CD8-positive, alpha-beta memory T cell (primary cell): ENCODE data around the gene RUFY4. TPM values are rescaled to one million over a fixed set of nuclear protein-coding genes. Genes with fewer than 3 reads are reported as not detected.

Source experiments
- CTCF ChIA-PET: fragments of 350-600 bp; sonication (Branson Sonifier 250); formaldehyde crosslinking; loops from one replicate; lab custom pipeline; 2021; ENCODE audit warnings: antibody characterized with exemption; lab: Charles Lee
- POLR2A ChIA-PET: fragments of 350-600 bp; sonication (Branson Sonifier 250); formaldehyde crosslinking; loops from one replicate; lab custom pipeline; 2021; ENCODE audit warnings: antibody characterized with exemption; lab: Charles Lee
- DNase-seq, 5 donors: peaks; one replicate each; pipeline versions ENCODE4 v3.0.0 to v3.0.0-alpha.2; 2020 to 2022; ENCODE audit warnings: mixed read lengths in 1 of 5
- H3K27ac ChIP-seq: one replicate; pipeline ENCODE4 v1.7.0; 2013; ENCODE audit warnings: low read depth, mild to moderate bottlenecking, low read length, moderate library complexity
- H3K27me3 ChIP-seq: 2 replicates; pipeline ENCODE4 v1.7.0; 2013; ENCODE audit warnings: low read length, mild to moderate bottlenecking; ENCODE audit not compliant: insufficient read depth, poor library complexity, severe bottlenecking
- H3K36me3 ChIP-seq: 2 replicates; pipeline ENCODE4 v1.7.0; 2013; ENCODE audit warnings: mild to moderate bottlenecking, low read length, moderate library complexity; ENCODE audit not compliant: insufficient read depth
- H3K4me1 ChIP-seq: 2 replicates; pipeline ENCODE4 v1.7.0; 2013; ENCODE audit warnings: mild to moderate bottlenecking, low read length, moderate library complexity; ENCODE audit not compliant: insufficient read depth
- H3K4me3 ChIP-seq: 2 replicates; pipeline ENCODE4 v1.7.0; 2013; ENCODE audit warnings: mild to moderate bottlenecking, low read length
- H3K9me3 ChIP-seq: 2 replicates; pipeline ENCODE4 v1.7.0; 2013; ENCODE audit warnings: mild to moderate bottlenecking, low read length
- H3K27ac Mint-ChIP-seq, 8 donors: one replicate each; pipeline ENCODE4 v1.8.0; 2020 to 2021; ENCODE audit warnings: mixed read lengths in 8 of 8, mild to moderate bottlenecking in 6 of 8, inconsistent platforms in 3 of 8, moderate library complexity in 3 of 8
- H3K27me3 Mint-ChIP-seq, 2 donors: one replicate each; pipeline ENCODE4 v1.8.0; 2020 to 2021; ENCODE audit warnings: mixed read lengths in 2 of 2, mild to moderate bottlenecking in 1 of 2, moderate library complexity in 1 of 2
- H3K36me3 Mint-ChIP-seq, 3 donors: one replicate each; pipeline ENCODE4 v1.8.0; 2020 to 2021; ENCODE audit warnings: mixed read lengths in 3 of 3, inconsistent platforms in 1 of 3, mild to moderate bottlenecking in 1 of 3
- H3K4me1 Mint-ChIP-seq, 3 donors: one replicate each; pipeline ENCODE4 v1.8.0; 2020 to 2021; ENCODE audit warnings: mixed read lengths in 3 of 3, inconsistent platforms in 1 of 3, mild to moderate bottlenecking in 1 of 3
- H3K4me3 Mint-ChIP-seq, 7 donors: one replicate each; pipeline ENCODE4 v1.8.0; 2020 to 2021; ENCODE audit warnings: mixed read lengths in 7 of 7, mild to moderate bottlenecking in 6 of 7, moderate library complexity in 4 of 7, inconsistent platforms in 2 of 7
- H3K9me3 Mint-ChIP-seq, 5 donors: one replicate each; pipeline ENCODE4 v1.8.0; 2020 to 2022; ENCODE audit warnings: mixed read lengths in 5 of 5, mild to moderate bottlenecking in 3 of 5, moderate library complexity in 2 of 5, inconsistent platforms in 1 of 5
- polyA plus RNA-seq: library from polyadenylated mRNA; unstranded; fragments of 300-500 nt; fragmentation: Illumina TruSeq; gene quantifications from one replicate; pipeline ENCODE4 v1.2.3, GENCODE V29; 2021
- total RNA-seq, 2 experiments: library from RNA; stranded (reverse); gene quantifications; one replicate each; pipeline ENCODE4 v1.2.3, GENCODE V29; 2021

RUFY4 gene
- total and polyA plus RNA-seq, 3 experiments from 2014 or later: not detected

DNA sequence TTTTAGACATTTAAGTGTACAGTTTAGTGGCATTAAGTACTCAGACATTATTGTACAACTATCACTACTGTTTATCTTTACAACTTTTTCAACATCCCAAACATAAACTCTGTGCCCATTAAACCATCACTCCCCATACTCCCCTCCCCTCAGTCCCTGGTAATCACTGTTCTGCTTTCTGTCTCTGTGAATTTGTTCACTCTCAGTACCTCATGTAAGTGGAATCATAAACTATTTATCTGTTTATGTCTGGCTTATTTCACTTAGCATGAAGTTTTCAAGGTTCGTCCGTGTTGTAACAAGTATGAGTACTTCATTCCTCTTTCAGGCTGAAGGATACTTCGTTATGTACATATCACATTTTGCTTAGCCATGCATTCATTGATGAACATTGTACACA is 9.8 kb upstream of the RUFY4 start:
- Histone ChIP-seq H3K27me3 (no peaks in the 10 kb centered on the region), H3K4me3 (no peak overlapping the region), H3K27ac (no peak overlapping the region), H3K4me1 (no peaks in the 10 kb centered on the region), H3K9me3 (no peaks in the 10 kb centered on the region), H3K36me3 (no peaks in the 10 kb centered on the region)
- DNase-seq: no peak
- POLR2A ChIA-PET: no interaction called here
- Mint-ChIP-seq H3K27me3 (peaks cover 11 to 45% of the 10 kb centered on the region in 2 donors), H3K36me3 (no peaks in the 10 kb centered on the region), H3K4me1 (no peaks in the 10 kb centered on the region), H3K27ac (no peak overlapping the region), H3K4me3 (no peak overlapping the region), H3K9me3 (no peaks in the 10 kb centered on the region)
- CTCF ChIA-PET: interaction anchor here (2.0 kb wide), 1 partner anchor 10 kb away, joined by 6 read pairs; the partner anchor contains the start of gene RUFY4

DNA sequence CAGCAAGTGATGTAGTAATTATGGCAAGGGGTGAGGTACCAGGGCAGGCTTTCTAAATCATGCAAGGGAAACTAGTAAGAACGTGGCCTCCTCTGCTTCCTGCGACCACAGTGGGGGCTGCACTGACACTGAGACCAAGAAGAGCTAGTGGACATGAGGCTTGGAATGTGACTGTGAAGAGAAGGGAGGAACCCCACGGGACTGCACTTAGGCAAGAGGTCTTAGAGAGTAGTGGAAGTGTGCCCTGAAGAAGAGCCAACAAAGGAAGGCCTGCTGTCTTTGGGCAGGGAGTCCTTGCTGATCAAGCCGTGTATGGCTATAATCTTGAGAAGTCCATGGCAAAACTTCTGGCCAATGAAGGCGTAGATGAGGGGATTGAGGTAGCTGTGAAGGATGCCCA is 8.9 kb upstream of the RUFY4 start:
- Histone ChIP-seq H3K27me3 (no peaks in the 10 kb centered on the region), H3K4me1 (no peaks in the 10 kb centered on the region), H3K4me3 (no peak overlapping the region), H3K36me3 (no peaks in the 10 kb centered on the region), H3K9me3 (no peaks in the 10 kb centered on the region), H3K27ac (no peak overlapping the region)
- ChIA-PET POLR2A (no interaction called here), CTCF (interaction anchor here (2.0 kb wide), 1 partner anchor 9 kb away, joined by 6 read pairs; the partner anchor contains the start of gene RUFY4)
- H3K4me3 Mint-ChIP-seq: no peak overlapping the region
- peaks cover 11 to 48% of the 10 kb centered on the region in 2 donors for H3K27me3 Mint-ChIP-seq
- no peak overlapping the region for H3K27ac Mint-ChIP-seq
- no peaks in the 10 kb centered on the region for H3K36me3 Mint-ChIP-seq
- H3K9me3 Mint-ChIP-seq: no peaks in the 10 kb centered on the region
- no peak for DNase-seq
- H3K4me1 Mint-ChIP-seq: no peaks in the 10 kb centered on the region

DNA sequence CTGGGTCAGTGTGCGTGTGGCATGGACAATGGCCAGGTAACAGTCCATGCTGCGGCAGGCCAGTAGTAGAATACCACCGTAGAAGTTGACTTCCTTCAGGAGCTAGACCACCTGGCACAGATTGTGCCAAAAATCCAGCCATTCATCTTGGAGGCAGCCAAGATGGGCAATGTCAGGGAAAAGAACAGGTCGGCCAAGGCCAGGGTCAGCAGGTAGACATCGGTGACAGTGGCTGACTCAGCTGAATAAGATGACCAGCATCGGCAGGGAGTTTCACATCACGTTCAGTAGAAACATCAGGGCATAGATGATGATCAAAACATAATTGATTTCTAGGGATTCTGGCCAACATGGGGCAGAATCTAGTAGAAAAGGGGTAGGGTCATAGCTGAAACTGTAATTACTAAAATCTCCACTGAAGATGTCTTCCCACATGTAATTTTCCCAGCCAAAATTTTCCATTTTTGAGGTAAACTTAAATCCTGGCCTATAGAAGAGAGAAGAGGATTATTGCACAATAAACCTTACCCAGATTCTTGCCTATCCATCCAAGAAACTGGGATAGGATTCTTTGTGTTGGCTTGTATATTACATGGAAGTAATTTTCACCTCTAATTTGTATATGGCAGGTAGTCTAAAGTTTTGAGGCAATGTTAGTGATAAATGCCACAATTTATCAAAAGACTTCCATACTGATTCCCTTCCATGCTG is 7.9 kb upstream of the RUFY4 start:
- ChIA-PET POLR2A (no interaction called here), CTCF (no interaction called here)
- no peaks in the 10 kb centered on the region for H3K36me3 ChIP-seq
- H3K4me3 ChIP-seq: no peak overlapping the region
- H3K27ac Mint-ChIP-seq: no peak overlapping the region
- H3K4me1 Mint-ChIP-seq: no peaks in the 10 kb centered on the region
- no peaks in the 10 kb centered on the region for H3K36me3 Mint-ChIP-seq
- no peak for DNase-seq
- no peaks in the 10 kb centered on the region for H3K27me3 ChIP-seq
- no peak overlapping the region for H3K4me3 Mint-ChIP-seq
- peaks cover 7 to 43% of the 10 kb centered on the region in 2 donors for H3K27me3 Mint-ChIP-seq
- no peak overlapping the region for H3K27ac ChIP-seq
- H3K9me3 Mint-ChIP-seq: no peaks in the 10 kb centered on the region
- no peaks in the 10 kb centered on the region for H3K9me3 ChIP-seq
- no peaks in the 10 kb centered on the region for H3K4me1 ChIP-seq

DNA sequence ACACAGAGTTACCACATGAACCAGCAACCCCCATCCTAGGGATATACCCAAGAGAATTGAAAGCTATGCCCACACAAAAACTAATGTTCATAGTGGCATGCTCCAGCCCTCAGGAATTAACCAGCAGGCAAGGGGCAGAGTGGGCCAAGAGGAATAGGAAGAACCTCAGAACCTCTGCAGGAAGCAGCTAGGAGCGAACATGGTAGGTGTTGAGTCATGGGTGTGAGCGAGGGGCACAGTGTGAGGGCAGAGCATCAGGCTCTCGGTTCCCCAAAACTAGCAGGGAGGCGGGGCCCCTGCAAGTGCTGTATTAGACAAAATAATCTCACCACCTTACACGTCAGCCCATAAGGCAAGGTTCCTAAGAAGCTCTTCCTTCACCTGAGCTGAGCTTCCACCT is 5.6 kb upstream of the RUFY4 start:
- Mint-ChIP-seq H3K27ac (no peak overlapping the region), H3K4me3 (no peak overlapping the region), H3K9me3 (no peaks in the 10 kb centered on the region), H3K36me3 (no peaks in the 10 kb centered on the region), H3K27me3 (peaks cover 13 to 46% of the 10 kb centered on the region in 2 donors), H3K4me1 (peaks cover 0 to 4% (median under 1%) of the 10 kb centered on the region in 3 donors)
- CTCF ChIA-PET: interaction anchor here (1.5 kb wide), 1 partner anchor 11 kb away, joined by 3 read pairs; no protein-coding TSS in a partner anchor
- no peaks in the 10 kb centered on the region for H3K36me3 ChIP-seq
- DNase-seq: no peak
- POLR2A ChIA-PET: no interaction called here
- no peak overlapping the region for H3K27ac ChIP-seq
- peaks cover 2% of the 10 kb centered on the region for H3K4me1 ChIP-seq
- H3K27me3 ChIP-seq: peaks cover 2% of the 10 kb centered on the region
- no peak overlapping the region for H3K4me3 ChIP-seq
- no peaks in the 10 kb centered on the region for H3K9me3 ChIP-seq

- Histone ChIP-seq H3K4me1 (peaks cover 5% of the 10 kb centered on the region), H3K9me3 (no peaks in the 10 kb centered on the region), H3K27ac (no peak overlapping the region), H3K4me3 (no peak overlapping the region), H3K36me3 (no peaks in the 10 kb centered on the region), H3K27me3 (peaks cover 4% of the 10 kb centered on the region)
- Mint-ChIP-seq H3K36me3 (no peaks in the 10 kb centered on the region), H3K9me3 (no peaks in the 10 kb centered on the region), H3K27me3 (peaks cover 15 to 45% of the 10 kb centered on the region in 2 donors), H3K4me3 (no peak overlapping the region), H3K4me1 (peaks cover 3 to 7% (median 4%) of the 10 kb centered on the region in 3 donors), H3K27ac (no peak overlapping the region)
- no peak for DNase-seq
- ChIA-PET POLR2A (no interaction called here), CTCF (interaction anchor here (1.5 kb wide), 1 partner anchor 10 kb away, joined by 3 read pairs; no protein-coding TSS in a partner anchor)
Observed at GRCh38 chr2:218063896-218064295, 5.2 kb upstream of the RUFY4 start.

- no peaks in the 10 kb centered on the region for H3K9me3 Mint-ChIP-seq
- H3K4me1 Mint-ChIP-seq: peaks cover 3 to 13% (median 8%) of the 10 kb centered on the region in 3 donors
- no peaks in the 10 kb centered on the region for H3K9me3 ChIP-seq
- ChIA-PET POLR2A (no interaction called here), CTCF (interaction anchor here (1.3 kb wide), 1 partner anchor 276 kb away, joined by 3 read pairs; no protein-coding TSS in a partner anchor)
- peaks cover 12 to 33% of the 10 kb centered on the region in 2 donors for H3K27me3 Mint-ChIP-seq
- no peaks in the 10 kb centered on the region for H3K36me3 Mint-ChIP-seq
- H3K36me3 ChIP-seq: no peaks in the 10 kb centered on the region
- H3K27me3 ChIP-seq: peaks cover 4% of the 10 kb centered on the region
- H3K4me3 ChIP-seq: no peak overlapping the region
- DNase-seq: no peak
- H3K4me1 ChIP-seq: peaks cover 5% of the 10 kb centered on the region
- no peak overlapping the region for H3K27ac ChIP-seq
- no peak overlapping the region for H3K27ac Mint-ChIP-seq
- H3K4me3 Mint-ChIP-seq: no peak overlapping the region
Observed at GRCh38 chr2:218065239-218066006, 3.6 kb upstream of the RUFY4 start.

- Histone ChIP-seq H3K9me3 (no peaks in the 10 kb centered on the region), H3K4me3 (no peak overlapping the region), H3K27ac (no peak overlapping the region), H3K27me3 (peaks cover 4% of the 10 kb centered on the region), H3K4me1 (peaks cover 5% of the 10 kb centered on the region), H3K36me3 (no peaks in the 10 kb centered on the region)
- ChIA-PET POLR2A (no interaction called here), CTCF (no interaction called here)
- no peak overlapping the region for H3K27ac Mint-ChIP-seq
- H3K27me3 Mint-ChIP-seq: peaks cover 12 to 26% of the 10 kb centered on the region in 2 donors
- DNase-seq: no peak
- peaks cover 3 to 13% (median 8%) of the 10 kb centered on the region in 3 donors for H3K4me1 Mint-ChIP-seq
- H3K9me3 Mint-ChIP-seq: no peaks in the 10 kb centered on the region
- H3K4me3 Mint-ChIP-seq: no peak overlapping the region
- H3K36me3 Mint-ChIP-seq: no peaks in the 10 kb centered on the region
Observed at GRCh38 chr2:218066926-218067515, 2.0 kb upstream of the RUFY4 start.

- H3K27ac Mint-ChIP-seq: no peak overlapping the region
- no peak for DNase-seq
- Histone ChIP-seq H3K27me3 (peaks cover 4% of the 10 kb centered on the region), H3K27ac (no peak overlapping the region), H3K36me3 (no peaks in the 10 kb centered on the region), H3K4me1 (peaks cover 5% of the 10 kb centered on the region), H3K9me3 (no peaks in the 10 kb centered on the region), H3K4me3 (no peak overlapping the region)
- H3K4me3 Mint-ChIP-seq: no peak overlapping the region
- no peaks in the 10 kb centered on the region for H3K36me3 Mint-ChIP-seq
- H3K9me3 Mint-ChIP-seq: no peaks in the 10 kb centered on the region
- POLR2A ChIA-PET: no interaction called here
- H3K27me3 Mint-ChIP-seq: peaks cover 12 to 26% of the 10 kb centered on the region in 2 donors
- CTCF ChIA-PET: no interaction called here
- peaks cover 3 to 13% (median 8%) of the 10 kb centered on the region in 3 donors for H3K4me1 Mint-ChIP-seq
Observed at GRCh38 chr2:218067523-218067922, 1.5 kb upstream of the RUFY4 start.
